OCI-LY7 (cell line): ENCODE measurements around the gene IQGAP2. TPM values are rescaled to one million over a fixed set of nuclear protein-coding genes. Genes with fewer than 3 reads are reported as not detected.

Experiments
- BruUV-seq: library from RNA; stranded (reverse); fragments of 400-500 nt; replicated peaks from 2 replicates; lab custom pipeline; 2021; lab: Mats Ljungman, UMichigan
- CTCF ChIA-PET: fragments of 300-600 bp; sonication (Branson Sonifier 250); formaldehyde crosslinking; loops from one replicate; lab custom pipeline; 2022; ENCODE audit warnings: antibody characterized with exemption; ENCODE audit not compliant: unreplicated experiment; lab: Charles Lee
- POLR2A ChIA-PET: fragments of 300-600 bp; sonication (Branson Sonifier 250); formaldehyde crosslinking; loops from one replicate; lab custom pipeline; 2022; ENCODE audit warnings: antibody characterized with exemption; lab: Charles Lee
- DNase-seq: peaks from one replicate; pipeline ENCODE4 v3.0.0-alpha.2; 2015; ENCODE audit warnings: low spot score
- H2AFZ ChIP-seq: fragments of 200-600 bp; sonication (generic), shearing (Covaris generic); 2 replicates; pipeline ENCODE4 v1.6.1; 2014; ENCODE audit warnings: mild to moderate bottlenecking, antibody characterized with exemption, low read length, moderate library complexity
- H3K27ac ChIP-seq: fragments of 200-600 bp; sonication (generic); 2 replicates; pipeline ENCODE4 v1.5.1; 2014; ENCODE audit warnings: mixed run types, low read depth, mild to moderate bottlenecking, moderate library complexity, low read length, inconsistent platforms; ENCODE audit not compliant: poor library complexity, severe bottlenecking
- H3K36me3 ChIP-seq: fragments of 200-600 bp; sonication (generic); 2 replicates; pipeline ENCODE4 v1.6.1; 2014; ENCODE audit warnings: mild to moderate bottlenecking, antibody characterized with exemption, low read length, moderate library complexity, mixed read lengths; ENCODE audit not compliant: insufficient read depth
- H3K4me1 ChIP-seq: fragments of 200-600 bp; sonication (generic); 2 replicates; pipeline ENCODE4 v1.5.1; 2014; ENCODE audit warnings: mild to moderate bottlenecking, low read length; ENCODE audit not compliant: insufficient read depth, poor library complexity, severe bottlenecking
- H3K4me2 ChIP-seq: fragments of 200-600 bp; sonication (generic); 2 replicates; pipeline ENCODE4 v1.6.1; 2014; ENCODE audit warnings: mild to moderate bottlenecking, low read length
- H3K4me3 ChIP-seq: fragments of 200-600 bp; sonication (generic); 2 replicates; pipeline ENCODE4 v1.5.1; 2014; ENCODE audit warnings: mild to moderate bottlenecking, low read depth, low read length; ENCODE audit not compliant: poor library complexity, severe bottlenecking
- H3K79me2 ChIP-seq: fragments of 200-600 bp; sonication (generic); 2 replicates; pipeline ENCODE4 v1.6.1; 2016; ENCODE audit warnings: low read depth, mild to moderate bottlenecking, low read length, moderate library complexity, mixed read lengths; ENCODE audit not compliant: insufficient read depth
- H3K9me2 ChIP-seq: fragments of 200-600 bp; sonication (generic); 2 replicates; pipeline ENCODE4 v1.6.1; 2016; ENCODE audit warnings: mild to moderate bottlenecking, low read length, mixed read lengths; ENCODE audit not compliant: insufficient read depth
- H3K9me3 ChIP-seq: fragments of 200-600 bp; sonication (generic); 2 replicates; pipeline ENCODE4 v1.6.1; 2014; ENCODE audit warnings: mild to moderate bottlenecking, mixed run types, low read length, mixed read lengths
- H4K20me1 ChIP-seq: fragments of 200-600 bp; sonication (generic); 2 replicates; pipeline ENCODE4 v1.6.1; 2014; ENCODE audit warnings: mild to moderate bottlenecking, antibody characterized with exemption, low read length, moderate library complexity, mixed read lengths; ENCODE audit not compliant: insufficient read depth
- CTCF ChIP-seq: fragments of 200-600 bp; sonication (generic); conservative IDR thresholded peaks from 2 replicates; pipeline ENCODE4 v1.5.1; 2014; ENCODE audit warnings: mild to moderate bottlenecking, antibody characterized with exemption, low read length, moderate library complexity, mixed read lengths
- EZH2phosphoT487 ChIP-seq: fragments of 200-600 bp; sonication (generic); IDR thresholded peaks from 2 replicates; pipeline ENCODE4 v1.6.1; 2018; ENCODE audit warnings: low read depth, borderline replicate concordance, mild to moderate bottlenecking, mixed run types, antibody characterized with exemption, low read length, moderate library complexity, mixed read lengths
- intact Hi-C: fragments of 100-400 bp; cut with micrococcal nuclease; formaldehyde crosslinking; loops from one replicate; pipeline ENCODE4 v1.10.0; 2022; ENCODE audit not compliant: unreplicated experiment
- total RNA-seq, 2 experiments: library from RNA; depleted of rRNA in 1 of 2; stranded (reverse); fragments of >200 nt in 1 of 2; shearing (Covaris generic) in 1 of 2; gene quantifications; 2 replicates each; pipeline ENCODE4 v1.2.3, GENCODE V29; 2014 to 2022

IQGAP2 gene
- total RNA-seq, 2 experiments from 2014 or later, result 30.0 to 50.2 TPM

GRCh38 chr5:76710991-76711390 is 307.9 kb downstream of the IQGAP2 start:
- intact Hi-C loops, result no loop called here
- Histone ChIP-seq H3K4me3 (no peak overlapping the region), H3K36me3 (peaks cover 12% of the 10 kb centered on the region; the same call in 1 of the 2 replicates), H3K79me2 (no peaks in the 10 kb centered on the region), H3K4me2 (no peak overlapping the region), H2AFZ (no peak overlapping the region), H4K20me1 (no peaks in the 10 kb centered on the region), H3K9me3 (no peaks in the 10 kb centered on the region), H3K4me1 (no peaks in the 10 kb centered on the region), H3K27ac (no peak overlapping the region), H3K9me2 (no peaks in the 10 kb centered on the region)
- no TSS peak for BruUV-seq
- POLR2A ChIA-PET, result no interaction called here
- CTCF ChIA-PET, result no interaction called here
- no peak for DNase-seq
- TF ChIP-seq EZH2phosphoT487 (no peak), CTCF (no peak)

- Histone ChIP-seq H3K4me1 (no peaks in the 10 kb centered on the region), H2AFZ (no peak overlapping the region), H4K20me1 (no peaks in the 10 kb centered on the region), H3K9me2 (no peaks in the 10 kb centered on the region), H3K79me2 (no peaks in the 10 kb centered on the region), H3K27ac (no peak overlapping the region), H3K4me2 (peak overlapping the region; percentile 26; the same call in 1 of the 2 replicates), H3K4me3 (no peak overlapping the region), H3K9me3 (no peaks in the 10 kb centered on the region), H3K36me3 (no peaks in the 10 kb centered on the region)
- BruUV-seq, result no TSS peak
- TF ChIP-seq CTCF, result no peak
- TF ChIP-seq EZH2phosphoT487, result no peak
- ChIA-PET CTCF (no interaction called here), POLR2A (no interaction called here)
- intact Hi-C loops, result no loop called here
- DNase-seq, result no peak
Observed at GRCh38 chr5:76714751-76715485, 311.8 kb downstream of the IQGAP2 start.

GRCh38 chr5:76715486-76715735 is 312.3 kb downstream of the IQGAP2 start:
- CTCF ChIA-PET, result no interaction called here
- no peaks in the 10 kb centered on the region for H3K4me1 ChIP-seq
- H3K9me2 ChIP-seq, result no peaks in the 10 kb centered on the region
- no peaks in the 10 kb centered on the region for H3K79me2 ChIP-seq
- no peak overlapping the region for H3K27ac ChIP-seq
- H4K20me1 ChIP-seq, result no peaks in the 10 kb centered on the region
- no peak overlapping the region for H2AFZ ChIP-seq
- TF ChIP-seq CTCF, result no peak
- no peaks in the 10 kb centered on the region for H3K9me3 ChIP-seq
- no peak for DNase-seq
- POLR2A ChIA-PET, result no interaction called here
- no peak overlapping the region for H3K4me3 ChIP-seq
- peak overlapping the region; percentile 26; the same call in 1 of the 2 replicates for H3K4me2 ChIP-seq
- H3K36me3 ChIP-seq, result no peaks in the 10 kb centered on the region
- intact Hi-C loops, result no loop called here
- BruUV-seq, result no TSS peak
